ENCODE data around the gene FAM210B.
"Not testable (repeated sequence)": the region's sequence is repeated elsewhere in the genome, so short reads cannot be mapped to it uniquely, and the experiment has no call there.

FAM210B gene

DNA sequence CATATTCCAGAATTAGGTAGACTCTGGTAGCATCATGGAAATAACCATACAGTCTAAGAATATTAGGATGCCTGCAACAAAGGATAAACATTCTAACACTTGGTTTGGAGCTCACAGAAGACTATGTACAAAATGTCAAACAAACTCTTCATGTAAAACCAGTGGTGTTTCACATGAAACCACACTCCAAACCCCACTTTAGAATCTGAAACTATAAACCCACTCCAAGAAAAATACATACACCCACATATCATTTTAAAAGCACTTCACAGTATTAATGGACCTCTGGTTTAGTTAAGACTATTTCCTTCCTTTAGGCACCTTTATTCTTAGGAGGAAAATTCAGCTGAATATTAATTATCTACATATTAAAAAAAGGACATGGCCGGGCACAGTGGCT lies 22.7 kb downstream of the FAM210B start:
- no peak for DNase-seq (ENCODE audit: low read depth)
- H3K4me3 ChIP-seq (ENCODE audit: low read depth, low read length): no peak overlapping the region
- TF ChIP-seq, protein P1, sequence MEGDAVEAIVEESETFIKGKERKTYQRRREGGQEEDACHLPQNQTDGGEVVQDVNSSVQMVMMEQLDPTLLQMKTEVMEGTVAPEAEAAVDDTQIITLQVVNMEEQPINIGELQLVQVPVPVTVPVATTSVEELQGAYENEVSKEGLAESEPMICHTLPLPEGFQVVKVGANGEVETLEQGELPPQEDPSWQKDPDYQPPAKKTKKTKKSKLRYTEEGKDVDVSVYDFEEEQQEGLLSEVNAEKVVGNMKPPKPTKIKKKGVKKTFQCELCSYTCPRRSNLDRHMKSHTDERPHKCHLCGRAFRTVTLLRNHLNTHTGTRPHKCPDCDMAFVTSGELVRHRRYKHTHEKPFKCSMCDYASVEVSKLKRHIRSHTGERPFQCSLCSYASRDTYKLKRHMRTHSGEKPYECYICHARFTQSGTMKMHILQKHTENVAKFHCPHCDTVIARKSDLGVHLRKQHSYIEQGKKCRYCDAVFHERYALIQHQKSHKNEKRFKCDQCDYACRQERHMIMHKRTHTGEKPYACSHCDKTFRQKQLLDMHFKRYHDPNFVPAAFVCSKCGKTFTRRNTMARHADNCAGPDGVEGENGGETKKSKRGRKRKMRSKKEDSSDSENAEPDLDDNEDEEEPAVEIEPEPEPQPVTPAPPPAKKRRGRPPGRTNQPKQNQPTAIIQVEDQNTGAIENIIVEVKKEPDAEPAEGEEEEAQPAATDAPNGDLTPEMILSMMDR (IDR thresholded peaks at IDR 0.05; ENCODE audit: control insufficient read depth, extremely low read depth, insufficient read depth): no peak

DNA sequence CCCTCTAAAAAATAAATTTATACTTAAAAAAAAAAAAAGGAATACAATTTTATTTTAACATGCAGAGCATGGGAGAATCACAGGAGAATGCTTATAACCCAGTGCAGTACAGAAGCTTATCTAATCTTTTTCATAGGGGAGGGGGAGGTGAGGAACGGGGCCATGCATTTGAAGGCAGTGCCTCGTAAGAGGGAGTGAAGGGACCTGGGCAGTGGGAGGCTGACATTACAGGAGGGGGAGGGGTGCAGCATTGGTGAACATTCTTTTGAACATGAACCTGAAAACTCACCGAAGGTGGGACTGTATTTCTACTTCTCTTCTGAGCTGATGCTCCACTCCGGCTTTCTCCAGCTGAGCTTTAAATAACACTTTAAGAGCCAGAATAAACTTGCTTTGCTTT lies 23.9 kb downstream of the FAM210B start:
- no peak overlapping the region for H3K4me3 ChIP-seq (ENCODE audit: low read depth, low read length)
- no peak for DNase-seq (ENCODE audit: low read depth)
- TF ChIP-seq, protein P1 (IDR thresholded peaks at IDR 0.05; ENCODE audit: control insufficient read depth, extremely low read depth, insufficient read depth): no peak

DNA sequence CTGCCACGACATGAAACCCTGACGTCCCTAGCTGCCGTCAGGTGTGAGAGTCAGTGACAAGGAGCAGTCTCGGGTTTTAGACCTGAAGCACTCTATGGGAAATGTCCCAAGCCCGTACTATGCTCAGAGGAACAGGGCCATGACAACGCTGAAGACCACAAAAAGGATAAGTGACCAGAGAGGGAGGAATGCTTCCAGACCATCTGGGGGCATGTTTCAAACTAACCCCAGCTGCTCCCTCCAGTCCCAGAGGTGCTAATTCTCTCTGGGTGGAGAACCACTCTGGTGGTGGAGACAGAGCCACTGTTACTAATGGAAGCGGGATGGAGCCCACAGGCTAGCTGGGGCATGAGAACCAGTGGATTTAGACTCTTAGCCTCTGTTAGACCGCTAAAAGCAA lies 24.6 kb downstream of the FAM210B start:
- DNase-seq (ENCODE audit: low read depth): no peak
- H3K4me3 ChIP-seq (ENCODE audit: low read depth, low read length): no peak overlapping the region
- TF ChIP-seq, protein P1 (IDR thresholded peaks at IDR 0.05; ENCODE audit: control insufficient read depth, extremely low read depth, insufficient read depth): no peak

DNA sequence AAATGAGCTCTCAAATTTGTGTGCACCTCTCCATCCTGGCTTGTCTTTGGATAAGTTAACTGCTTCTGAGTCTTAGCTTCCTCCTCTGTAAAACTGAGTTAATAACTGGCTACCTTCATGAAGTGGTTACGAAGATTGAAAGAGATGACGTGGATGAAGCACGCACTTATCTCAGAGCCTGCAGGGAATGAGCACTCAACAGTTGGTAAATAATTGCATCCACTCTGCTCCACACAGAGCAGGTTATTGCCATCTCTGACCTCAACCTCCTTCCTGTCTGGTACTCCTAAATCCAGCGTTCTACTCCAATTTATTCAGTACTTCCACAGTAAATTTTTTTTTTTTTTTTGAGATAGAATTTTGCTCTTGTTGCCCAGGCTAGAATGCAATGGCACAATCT lies 26.4 kb downstream of the FAM210B start:
- DNase-seq (ENCODE audit: low read depth): no peak
- no peak overlapping the region for H3K4me3 ChIP-seq (ENCODE audit: low read depth, low read length)
- TF ChIP-seq, protein P1 (IDR thresholded peaks at IDR 0.05; ENCODE audit: control insufficient read depth, extremely low read depth, insufficient read depth): no peak

DNA sequence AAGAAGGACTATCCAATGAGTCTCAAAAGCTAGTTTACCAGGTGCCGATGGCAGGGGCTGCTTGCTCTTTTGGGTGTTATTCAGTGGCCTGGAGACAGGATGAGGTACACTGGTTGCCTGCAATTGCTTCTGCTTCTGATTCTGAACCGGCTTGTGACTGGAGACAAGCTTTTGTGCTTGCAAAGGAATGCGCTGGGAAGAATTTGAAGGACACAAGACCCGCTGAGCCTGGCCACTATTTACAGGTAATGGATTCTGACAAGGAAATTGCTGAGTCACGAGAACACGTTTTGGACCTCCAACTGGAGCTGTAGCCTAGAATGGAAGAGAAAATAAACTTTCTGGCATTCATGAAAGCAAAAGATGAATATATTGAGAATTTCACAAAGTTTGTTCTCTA lies 27.4 kb downstream of the FAM210B start:
- TF ChIP-seq, protein P1 (IDR thresholded peaks at IDR 0.05; ENCODE audit: control insufficient read depth, extremely low read depth, insufficient read depth): no peak
- no peak for DNase-seq (ENCODE audit: low read depth)

DNA sequence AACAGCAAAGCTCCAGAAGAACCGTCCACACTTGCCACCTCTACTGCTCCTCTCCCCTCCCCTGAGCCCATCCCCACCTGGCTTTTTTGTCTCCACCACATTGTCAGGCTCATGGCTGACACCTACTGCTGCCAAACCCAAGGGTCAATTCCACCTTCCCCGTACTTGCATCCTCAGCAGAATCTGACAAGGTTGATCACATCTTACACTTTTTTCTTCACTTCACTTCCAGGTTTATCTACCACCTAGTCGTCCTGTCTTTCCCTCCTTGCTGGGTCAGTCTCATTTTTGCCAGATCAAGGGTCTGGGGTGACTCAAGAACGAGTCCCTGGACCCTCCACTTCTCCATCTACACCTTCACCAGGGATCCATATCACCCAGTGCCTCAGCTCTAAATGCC lies 30.1 kb downstream of the FAM210B start:
- no peak overlapping the region for H3K4me3 ChIP-seq (ENCODE audit: low read depth, low read length)
- DNase-seq (ENCODE audit: low read depth): no peak
- TF ChIP-seq, protein P1 (IDR thresholded peaks at IDR 0.05; ENCODE audit: control insufficient read depth, extremely low read depth, insufficient read depth): no peak

More for the DNA sequence above, 27.4 kb downstream of the FAM210B start:
- no peak overlapping the region for H3K4me3 ChIP-seq (ENCODE audit: low read depth, low read length)

DNA sequence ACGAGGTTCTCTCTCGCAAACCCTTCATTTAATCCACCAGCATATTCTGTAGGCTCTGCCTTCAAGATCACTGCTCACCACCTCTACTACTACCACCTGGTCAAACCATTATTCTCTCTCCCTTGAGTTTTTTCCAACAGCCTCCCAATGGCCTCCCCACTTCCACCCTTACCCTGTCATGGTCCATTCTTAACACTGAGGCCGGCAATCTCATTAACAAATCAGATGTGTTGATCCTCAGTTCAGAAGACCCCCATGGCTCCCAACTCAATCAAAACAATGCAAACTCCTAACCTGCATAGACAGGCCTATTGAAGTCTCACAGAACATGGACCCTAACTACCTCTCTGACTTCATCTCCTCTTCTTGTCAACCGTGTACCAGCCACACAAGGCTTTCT lies 31.0 kb downstream of the FAM210B start:
- TF ChIP-seq, protein P1 (IDR thresholded peaks at IDR 0.05; ENCODE audit: control insufficient read depth, extremely low read depth, insufficient read depth): no peak
- no peak for DNase-seq (ENCODE audit: low read depth)
- no peak overlapping the region for H3K4me3 ChIP-seq (ENCODE audit: low read depth, low read length)

DNA sequence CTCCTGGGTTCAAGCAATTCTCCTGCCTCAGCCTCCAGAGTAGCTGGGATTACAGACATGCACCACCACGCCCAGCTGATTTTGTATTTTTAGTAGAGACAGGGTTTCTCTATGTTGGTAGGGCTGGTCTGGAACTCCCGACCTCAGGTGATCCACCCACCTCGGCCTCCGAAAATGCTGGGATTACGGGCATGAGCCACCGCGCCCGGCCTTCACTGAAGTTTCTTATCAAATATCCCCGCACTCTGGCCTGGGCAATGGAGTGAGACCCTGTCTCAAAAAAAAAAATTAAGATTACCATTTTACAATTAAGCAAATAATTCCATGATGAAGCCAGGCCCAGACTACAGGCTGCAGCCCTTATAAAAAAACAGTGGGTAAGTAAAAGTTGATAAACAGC lies 31.6 kb downstream of the FAM210B start:
- not testable (repeated sequence) for DNase-seq (ENCODE audit: low read depth)
- peak overlapping the region; percentile 90 for H3K4me3 ChIP-seq (ENCODE audit: low read depth, low read length)

Data from LNCaP clone FGC (cell line).